Tibial nerve (tissue), 4 donors: ENCODE data around the gene IL1RAPL2.
"Not testable (repeated sequence)": the region's sequence is repeated elsewhere in the genome, so short reads cannot be mapped to it uniquely, and the experiment has no call there.

Experiments used
- CTCF ChIP-seq, 5 experiments: fragments of 200-600 bp in 3 of 5; fragments of 450-650 bp in 2 of 5; sonication (generic) in 3 of 5; IDR thresholded peaks; one replicate each; pipeline ENCODE4 v1.5.1; 2016 to 2019; ENCODE audit warnings: antibody characterized with exemption in 5 of 5, mild to moderate bottlenecking in 3 of 5, moderate library complexity in 2 of 5
- EP300 ChIP-seq, 2 donors: sonication (generic); formaldehyde crosslinking; IDR thresholded peaks; one replicate each; pipeline ENCODE4 v1.6.1; 2017; ENCODE audit warnings: antibody characterized with exemption in 2 of 2, mild to moderate bottlenecking in 1 of 2
- POLR2A ChIP-seq, 2 donors: fragments of 450-650 bp; IDR thresholded peaks; one replicate each; pipeline ENCODE4 v1.6.1; 2017; ENCODE audit warnings: antibody characterized with exemption in 2 of 2, mild to moderate bottlenecking in 2 of 2, moderate library complexity in 2 of 2

DNA sequence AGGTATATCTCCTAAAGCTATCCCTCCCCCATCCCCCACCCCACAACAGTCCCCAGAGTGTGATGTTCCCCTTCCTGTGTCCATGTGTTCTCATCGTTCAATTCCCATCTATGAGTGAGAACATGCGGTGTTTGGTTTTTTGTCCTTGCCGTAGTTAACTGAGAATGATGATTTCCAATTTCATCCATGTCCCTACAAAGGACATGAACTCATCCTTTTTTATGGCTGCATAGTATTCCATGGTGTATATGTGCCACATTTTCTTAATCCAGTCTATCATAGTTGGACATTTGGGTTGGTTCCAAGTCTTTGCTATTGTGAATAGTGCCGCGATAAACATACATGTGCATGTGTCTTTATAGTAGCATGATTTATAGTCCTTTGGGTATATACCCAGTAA is 348.7 kb downstream of the IL1RAPL2 start:
- not testable (repeated sequence) for TF ChIP-seq CTCF, POLR2A, EP300 (IDR thresholded peaks at IDR 0.05)
